ENCODE data around the gene TBX18.
A peak's percentile ranks its signal among the peaks of the same experiment; 100 is the strongest.

The TBX18 gene

DNA sequence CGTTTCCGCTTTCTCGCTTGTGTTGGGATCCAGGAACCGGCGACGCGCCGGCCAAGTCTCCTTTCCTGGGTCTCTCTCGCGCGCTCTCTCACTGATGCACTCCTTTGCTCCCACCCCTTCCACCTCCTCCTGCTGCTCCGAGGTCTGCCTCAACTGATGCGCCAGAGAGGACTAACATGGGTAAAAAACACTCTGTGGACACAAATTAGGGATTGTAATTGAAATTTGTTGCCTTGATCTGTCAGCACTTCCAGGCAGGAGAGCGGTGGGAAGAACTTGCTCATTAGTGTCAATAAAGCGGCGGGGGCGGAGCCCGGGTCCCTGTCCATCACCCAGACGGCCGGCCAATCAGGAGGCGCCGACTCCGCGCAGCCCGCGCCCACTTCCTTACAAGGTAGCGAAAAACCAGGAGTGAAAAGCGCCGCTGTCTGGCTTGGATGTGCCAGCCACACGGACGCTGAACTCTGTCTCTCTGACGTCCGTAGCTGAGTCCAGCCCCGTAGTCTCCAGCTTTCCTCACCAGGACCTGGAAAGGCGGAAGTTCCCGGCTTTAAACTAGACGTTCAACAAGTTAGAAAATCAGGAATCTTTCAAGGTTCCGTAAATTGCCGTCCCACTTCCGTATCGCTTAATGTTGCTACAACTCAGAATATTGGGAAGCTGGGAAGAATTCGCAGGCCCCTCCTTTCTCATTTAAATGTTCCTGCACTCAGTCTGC is at the start of gene TBX18:
Gene TBX18, minus strand, starts transcription at position 267 of the 718 bp plus-strand sequence. CDS start 417 bp downstream, outside the sequence.
- DNase-seq = peak; percentile 98

DNA sequence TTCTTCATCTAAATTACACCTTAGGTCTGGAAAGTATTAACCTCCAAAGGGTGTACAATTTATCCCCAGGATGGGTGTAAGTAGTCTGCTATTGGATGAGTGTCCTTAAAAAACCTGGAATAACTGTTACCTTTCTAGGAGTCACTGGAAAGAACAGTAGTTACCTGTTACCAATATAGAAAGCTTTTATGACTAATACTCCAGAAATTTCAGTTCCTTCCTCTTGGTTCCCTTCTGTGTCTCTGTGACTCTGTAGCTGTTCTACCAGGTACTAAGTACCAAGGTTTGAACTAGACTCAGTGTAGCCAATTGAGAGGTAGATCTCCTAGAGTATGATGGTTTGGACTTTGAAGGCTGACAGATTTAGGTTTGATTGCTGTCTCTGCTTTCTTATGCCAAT is 47.0 kb upstream of the TBX18 start:
- DNase-seq = no peak

DNA sequence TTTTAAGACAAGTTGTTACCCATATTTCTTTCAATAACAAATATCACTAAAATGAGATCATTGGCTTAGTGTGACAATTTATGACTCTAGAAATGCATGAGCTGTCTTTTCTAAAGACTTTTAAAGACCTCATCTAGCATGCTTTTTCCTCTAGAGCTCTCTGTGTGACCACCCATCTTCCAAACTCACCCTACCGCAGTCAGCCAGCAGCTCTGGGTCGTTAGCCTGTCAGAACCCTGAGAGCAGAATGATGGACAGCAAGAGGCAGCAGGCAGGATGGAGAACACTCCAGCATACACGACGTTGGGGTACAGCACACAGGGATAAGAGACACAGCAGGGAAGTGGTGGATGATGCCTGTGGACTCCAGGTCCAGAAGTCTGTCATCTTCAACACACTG is 45.1 kb upstream of the TBX18 start:
- no peak for DNase-seq

DNA sequence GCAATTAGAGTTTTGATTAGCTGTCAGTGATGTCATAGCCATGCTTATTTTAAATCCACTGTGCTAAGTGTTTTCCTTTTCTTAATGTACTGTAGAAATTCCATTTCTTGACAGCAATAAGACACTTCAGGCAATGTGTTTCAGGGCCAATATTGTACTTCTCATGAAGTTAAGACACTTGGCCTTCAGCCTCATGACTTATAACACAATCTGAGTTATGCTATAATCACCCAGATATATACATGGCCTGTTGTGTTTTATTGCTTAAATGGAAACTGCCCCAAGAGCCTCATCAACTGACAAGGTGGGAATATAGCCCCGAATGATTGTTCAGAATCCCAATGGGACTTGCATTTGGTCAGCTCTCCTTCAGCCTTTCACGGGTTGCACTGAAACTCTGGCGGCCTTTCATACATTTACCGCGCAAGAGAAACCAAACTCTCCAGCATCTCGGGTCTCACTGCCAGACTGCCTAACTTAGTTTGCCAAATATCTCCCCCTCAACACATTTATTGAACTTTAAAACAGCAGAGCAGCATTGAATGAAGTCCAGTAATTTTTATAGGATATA is 44.2 kb upstream of the TBX18 start:
- DNase-seq = no peak

DNA sequence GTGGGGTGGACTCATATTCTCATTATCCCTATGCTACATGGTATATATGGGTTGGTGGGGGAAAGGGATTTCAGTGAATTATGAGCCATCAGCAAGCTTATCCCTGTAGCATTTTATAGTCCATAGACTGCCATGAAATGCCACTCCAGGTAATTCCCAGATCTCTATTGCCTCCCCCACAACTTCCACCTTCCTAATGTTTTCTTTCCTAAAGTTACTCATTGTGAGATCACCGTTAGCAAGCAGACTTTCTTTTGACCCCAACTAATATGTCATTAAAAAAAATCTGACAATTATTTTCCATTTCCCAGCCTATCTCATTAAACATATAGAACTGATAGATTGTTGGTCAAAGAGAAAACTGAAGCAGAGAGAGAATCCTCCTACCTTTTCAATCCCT is 40.7 kb upstream of the TBX18 start:
- DNase-seq = no peak

DNA sequence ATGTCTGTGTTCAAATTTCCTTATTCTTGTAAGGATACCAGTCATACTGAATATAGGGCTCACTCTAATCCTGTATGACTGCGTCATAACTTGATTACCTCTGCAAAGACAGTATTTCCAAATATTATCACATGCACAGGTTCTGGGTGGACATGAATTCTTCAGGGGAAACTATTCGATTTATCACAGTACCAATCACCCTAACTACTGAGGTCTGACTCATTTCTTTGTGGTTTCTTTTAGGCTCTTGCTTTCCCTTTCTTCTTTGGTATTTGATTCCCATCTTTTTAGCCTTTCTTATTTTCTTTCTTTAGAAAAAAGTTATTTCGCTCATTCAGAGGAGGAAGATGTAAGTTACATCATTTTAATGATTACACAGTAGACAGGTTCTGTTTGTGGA is 40.3 kb upstream of the TBX18 start:
- DNase-seq = no peak

DNA sequence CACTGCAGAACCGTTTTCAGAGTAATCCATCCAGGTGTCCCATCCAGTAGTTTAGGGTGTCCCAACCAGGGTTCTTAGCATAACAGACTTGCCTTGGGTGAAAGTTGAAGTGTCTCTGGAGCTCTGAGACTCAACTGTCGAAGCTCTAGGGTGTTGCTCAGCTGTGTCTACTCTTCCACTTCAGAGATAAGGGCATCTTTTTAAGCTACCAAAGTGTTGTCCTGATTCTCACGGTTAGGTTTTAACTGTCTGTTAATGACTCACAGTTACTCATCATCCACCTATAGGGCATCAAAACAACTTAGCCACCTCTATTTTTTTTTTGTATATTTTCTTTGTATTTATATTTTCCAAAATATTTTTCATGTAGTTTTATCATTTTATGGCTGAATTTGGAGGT is 36.9 kb upstream of the TBX18 start:
- DNase-seq = no peak

DNA sequence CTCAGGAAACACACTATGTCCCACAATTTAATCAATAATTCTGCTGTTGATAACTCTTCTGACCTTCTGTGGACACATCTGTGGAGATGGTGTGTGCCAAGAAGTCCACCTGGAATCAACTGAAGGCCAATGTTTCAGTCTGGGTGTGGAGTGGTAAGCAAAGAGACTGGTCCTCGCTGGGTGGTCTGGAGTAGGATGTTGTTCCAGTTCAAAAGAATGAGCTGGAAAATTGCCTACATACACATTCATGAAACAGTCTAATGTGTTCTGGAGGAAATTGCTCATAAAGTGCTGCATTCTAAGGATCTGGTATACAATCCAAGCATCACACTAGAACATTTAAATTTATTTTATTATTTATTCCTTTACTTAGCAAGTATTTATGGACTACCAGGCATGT is 33.9 kb upstream of the TBX18 start:
- no peak for DNase-seq

DNA sequence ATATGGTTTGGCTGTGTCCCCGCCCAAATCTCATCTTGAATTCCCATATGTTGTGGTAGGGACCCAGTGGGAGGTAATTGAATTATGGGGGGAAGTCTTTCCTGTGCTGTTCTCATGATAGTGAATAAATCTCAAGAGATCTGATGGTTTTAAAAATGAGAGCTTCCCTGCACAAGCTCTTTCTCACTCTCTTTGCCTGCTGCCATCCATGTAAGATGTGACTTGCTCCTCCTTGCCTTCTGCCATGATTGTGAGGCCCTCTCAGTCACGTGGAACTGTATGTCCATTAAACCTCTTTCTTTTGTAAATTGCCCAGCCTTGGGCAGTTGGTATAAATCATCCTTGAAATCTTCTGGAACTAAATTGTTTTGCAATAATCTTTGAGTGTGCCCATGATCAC is 31.9 kb upstream of the TBX18 start:
- no peak for DNase-seq

DNA sequence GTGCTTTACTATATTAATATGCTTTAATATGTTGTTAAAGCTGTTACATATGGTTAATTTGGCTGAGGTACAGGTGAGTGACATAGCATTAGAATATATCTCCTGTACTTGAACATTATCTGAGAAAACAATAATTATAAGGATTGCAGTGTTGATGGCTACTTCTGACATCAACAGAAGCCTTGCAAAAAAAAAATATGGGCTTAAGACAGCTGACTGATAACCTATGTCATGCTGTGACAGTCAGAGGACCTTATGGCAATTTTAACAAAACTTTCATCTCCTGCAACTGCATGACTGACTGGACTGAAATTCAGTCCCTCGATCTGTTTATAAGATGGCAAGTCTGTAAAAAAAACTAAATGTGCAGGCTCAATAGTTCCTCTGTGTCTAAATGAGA is 27.5 kb upstream of the TBX18 start:
- DNase-seq = no peak

DNA sequence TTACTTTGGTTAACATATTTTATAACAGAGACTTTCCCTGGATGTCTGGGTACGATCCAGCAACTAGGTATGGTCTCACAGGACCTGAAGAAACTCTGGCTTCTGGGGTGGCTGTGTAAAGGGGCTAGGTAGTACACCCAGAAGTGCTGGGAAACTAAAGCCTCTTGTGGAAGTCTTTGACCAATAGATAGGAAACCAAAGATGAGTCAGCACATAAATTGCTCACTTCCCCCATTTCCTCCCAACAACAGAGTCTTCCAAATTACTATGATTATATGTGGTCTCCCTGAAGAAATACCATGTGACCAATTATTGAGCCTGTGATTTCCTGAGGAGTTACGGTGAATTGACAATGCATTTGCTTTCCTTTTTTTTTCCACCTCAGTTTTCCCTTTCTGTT is 26.8 kb upstream of the TBX18 start:
- DNase-seq = no peak

DNA sequence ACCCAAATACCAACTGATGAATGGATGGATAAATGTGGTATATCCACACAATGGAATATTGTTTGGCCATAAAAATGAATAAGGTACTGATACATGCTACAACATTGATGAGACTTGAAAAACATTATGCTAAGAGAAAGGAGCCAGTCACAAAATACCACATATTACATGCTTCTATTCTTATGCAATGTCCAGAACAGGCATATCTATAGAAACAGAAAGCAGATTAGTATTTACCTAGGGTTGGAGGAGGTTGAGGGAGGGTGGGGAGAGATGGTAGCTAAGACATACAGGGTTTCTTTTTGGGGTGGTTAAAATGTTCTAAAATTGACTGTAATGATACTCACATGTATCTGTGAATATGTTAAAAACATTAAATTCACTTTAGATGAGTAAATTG is 24.8 kb upstream of the TBX18 start:
- no peak for DNase-seq

DNA sequence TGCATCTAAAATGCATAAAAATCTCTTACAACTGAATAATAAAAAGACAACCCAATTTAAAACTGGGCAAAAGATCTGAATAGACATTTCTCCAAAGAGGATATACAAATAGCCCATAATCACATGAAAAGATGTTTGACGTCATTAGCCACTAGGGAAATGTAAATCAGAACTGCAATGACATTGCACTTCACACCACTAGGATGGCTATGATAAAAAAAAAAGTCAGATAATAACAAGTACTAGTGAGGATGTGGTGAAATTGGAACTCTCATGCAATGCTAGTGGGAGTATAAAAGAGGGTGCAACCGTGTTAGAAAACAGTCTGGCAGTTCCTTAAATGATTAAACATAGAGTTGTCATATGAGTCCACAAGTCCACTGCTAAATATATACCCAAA is 24.3 kb upstream of the TBX18 start:
- no peak for DNase-seq

DNA sequence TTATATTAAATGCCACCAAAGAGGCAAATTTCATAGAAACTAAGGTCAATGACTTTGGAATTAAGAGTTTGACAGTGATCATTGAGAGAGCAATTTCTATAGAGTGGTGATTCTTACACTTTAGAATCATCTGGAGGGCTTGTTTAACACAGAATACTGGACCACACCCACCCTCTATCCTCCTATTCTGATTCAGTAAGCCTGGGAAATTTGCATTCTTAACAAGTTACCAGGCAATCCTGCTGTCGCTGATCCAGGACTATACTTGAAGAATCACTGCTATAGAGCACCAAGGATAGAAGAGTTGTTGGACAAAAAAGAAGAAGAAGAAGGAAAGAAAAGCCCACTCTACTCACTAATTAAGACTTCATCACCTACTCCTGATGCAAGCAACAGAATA is 21.3 kb upstream of the TBX18 start:
- DNase-seq = no peak

DNA sequence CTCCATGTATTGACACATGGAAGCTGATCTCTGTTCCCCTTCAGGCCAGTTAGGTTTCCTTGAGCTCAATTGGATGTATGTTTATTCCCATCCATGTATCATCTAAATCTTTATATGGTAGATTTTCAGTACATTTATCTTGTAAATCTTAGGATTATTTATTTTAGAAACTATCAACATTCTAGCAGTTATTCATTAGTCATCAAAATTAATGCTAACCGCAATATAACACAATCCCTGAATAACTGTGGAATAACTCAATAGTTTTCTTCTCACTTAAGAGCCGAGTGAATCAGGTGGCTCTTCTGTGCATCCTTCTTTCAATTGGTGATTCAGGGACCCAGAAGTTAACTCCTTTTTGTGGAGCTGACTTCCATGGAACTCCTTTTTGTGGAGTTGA is 15.5 kb upstream of the TBX18 start:
- DNase-seq = no peak

DNA sequence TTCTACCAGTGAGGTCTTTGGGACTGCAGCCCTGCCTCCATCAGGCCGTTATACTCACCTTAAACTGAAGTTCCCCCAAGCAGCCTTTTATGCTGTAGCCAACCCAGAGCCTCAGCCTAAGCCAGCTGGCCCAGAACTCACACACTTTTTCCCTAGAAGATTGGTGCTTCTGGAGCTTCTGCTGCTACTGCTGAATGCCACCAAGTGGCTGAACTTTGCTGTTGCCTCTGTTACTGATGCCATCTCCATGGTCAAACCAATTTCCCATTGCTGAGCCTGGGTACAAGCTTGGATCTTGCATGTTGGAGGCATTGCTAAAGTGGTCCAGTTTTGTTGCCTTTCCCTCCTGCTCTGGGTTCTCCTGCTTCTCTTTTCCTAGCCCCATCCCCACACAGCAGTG is 15.0 kb upstream of the TBX18 start:
- no peak for DNase-seq

DNA sequence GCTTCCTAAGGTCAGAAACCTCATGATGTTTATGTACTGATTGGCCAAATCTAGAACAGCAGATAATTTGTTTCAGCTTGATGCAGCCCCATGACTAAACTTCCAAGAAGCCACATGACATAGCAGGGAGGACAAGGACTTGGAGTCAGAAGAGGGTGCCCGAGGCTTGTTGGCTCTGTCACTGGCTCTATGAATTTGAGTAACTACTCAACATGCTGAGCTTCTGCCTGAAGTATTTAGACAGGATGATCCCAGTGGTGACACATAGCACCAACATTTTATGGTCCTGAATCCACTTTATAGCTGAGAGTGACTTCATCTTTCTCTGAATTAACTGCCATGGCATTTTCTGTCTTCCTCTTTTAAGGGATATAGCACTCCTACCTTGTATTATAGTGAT is 13.5 kb upstream of the TBX18 start:
- DNase-seq = no peak

DNA sequence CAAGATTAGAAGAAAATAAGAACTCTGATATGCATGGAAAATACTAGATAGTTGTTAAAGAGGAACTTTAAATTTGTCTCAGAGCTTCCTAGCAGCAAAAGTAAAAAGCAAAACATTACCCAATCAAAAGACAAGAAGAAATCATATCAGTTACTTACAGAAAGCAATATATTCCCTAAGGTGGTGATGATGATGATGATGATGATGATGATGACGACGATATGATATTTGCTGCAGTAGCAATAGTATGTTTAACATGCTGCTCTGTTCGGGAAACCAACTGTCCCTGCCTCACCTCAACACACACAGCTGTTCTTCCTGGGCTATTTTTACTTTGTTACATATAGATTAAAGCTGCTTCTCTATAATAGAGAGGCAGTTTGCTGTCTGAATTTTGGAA is 12.0 kb upstream of the TBX18 start:
- DNase-seq = no peak

DNA sequence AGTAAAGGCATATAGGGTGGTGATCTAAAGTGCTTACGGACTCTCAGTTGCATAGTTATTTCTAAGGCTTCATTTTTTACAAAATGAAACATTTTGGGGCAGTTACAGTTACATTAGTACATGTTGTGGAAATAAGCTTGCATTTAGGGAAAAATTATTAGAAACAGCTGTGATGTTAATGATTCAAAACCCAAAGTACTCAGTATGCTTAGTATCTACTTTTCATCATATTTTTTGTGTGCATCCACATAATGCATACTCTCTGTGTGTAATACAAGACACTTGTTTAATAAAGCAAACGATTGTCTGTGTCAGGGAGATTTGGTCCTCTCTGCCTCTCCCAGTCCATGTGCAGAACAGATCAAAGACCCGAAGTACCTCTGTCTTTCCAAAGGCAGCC is 11.4 kb upstream of the TBX18 start:
- no peak for DNase-seq

DNA sequence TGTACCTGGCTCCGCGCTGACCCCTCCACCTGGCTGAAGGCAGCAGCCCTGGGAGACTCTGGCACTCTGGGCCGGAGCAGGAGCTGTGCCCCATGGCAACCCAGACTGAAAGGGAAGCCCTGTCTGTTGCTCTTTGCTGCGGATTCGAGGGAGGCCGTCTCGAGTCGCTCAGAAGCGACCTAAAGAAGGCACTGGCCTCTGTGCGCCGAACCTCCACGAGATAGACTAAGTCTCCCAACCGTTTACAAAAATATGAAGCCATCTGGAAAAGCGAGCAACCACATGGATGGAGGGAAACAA is 10.5 kb upstream of the TBX18 start:
- no peak for DNase-seq

DNA sequence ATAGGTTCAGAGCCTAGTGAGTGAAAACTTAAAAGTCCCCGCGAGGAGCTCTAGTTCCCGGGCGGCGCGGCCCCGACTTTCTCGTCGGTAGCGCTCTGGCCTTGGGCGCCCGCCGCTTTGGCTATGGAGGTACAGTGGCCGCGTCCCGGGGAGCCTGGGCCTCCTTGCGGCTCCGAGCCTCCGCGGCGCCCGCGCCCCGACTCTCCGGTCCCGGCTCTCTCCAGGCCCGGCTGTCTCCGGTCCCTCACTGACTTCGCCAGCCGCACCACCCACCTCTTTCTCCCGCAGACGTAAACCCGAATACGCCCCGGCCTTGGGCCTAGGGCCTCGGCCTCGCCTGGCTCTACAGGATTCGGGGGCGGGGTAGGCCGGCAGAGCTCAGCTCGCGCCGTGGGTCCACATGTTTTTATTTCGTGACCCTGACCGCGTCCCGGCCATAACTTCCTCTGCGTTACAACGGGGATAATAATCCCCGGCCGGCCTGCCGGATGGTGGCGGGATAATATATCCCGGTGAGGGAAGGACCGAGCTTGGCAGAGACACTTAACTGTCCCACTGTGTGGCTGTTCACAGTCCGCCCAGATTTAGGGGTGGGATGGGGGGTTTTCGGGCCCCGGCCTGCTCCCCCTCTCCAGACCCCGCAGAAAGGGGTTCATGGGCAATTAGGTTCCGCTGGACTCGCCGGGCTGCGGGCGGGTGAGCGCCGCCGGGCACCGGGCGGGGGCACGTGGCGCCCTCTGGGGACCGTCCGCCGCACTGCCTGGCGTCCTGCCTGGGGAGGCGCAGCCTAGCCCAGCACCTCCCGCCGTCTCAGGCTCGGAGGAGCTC is 10.0 kb upstream of the TBX18 start:
- peak; percentile 86 for DNase-seq

DNA sequence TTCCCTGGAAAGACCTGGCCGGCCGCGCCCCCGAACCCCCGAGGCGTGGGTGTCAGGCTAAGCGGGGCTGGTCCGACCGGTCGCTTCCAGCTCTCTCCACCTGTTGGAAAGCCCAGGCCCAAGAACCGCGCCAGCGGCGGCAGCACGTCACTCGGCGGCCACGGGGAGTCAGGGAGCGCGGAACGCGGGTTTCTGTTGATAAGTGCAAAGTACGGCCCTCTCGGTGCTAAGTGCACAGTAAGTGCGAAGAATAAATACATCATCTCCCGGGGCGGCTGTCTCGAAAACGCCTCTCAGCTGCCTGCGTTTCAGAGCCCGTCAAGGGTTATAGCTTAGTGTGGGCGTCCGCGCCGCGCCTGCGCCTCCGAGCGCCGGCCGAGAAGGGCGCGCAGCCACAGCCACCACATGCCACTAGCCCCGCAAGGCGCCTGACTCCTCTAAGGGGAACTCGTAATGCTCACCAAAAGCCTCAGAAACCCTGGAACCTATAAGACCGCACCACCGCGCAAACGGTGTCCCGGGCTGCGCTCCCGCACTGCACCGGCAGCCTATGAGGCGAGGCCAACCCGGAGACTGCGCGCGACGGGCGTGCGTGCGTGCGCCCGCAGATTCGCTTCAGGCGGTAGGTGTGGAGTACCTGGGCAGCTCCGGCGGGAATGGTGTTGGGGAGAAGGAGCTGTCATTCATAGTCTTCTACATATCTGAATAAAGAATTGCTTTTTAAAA is 9.2 kb upstream of the TBX18 start:
- peak; percentile 78 for DNase-seq

DNA sequence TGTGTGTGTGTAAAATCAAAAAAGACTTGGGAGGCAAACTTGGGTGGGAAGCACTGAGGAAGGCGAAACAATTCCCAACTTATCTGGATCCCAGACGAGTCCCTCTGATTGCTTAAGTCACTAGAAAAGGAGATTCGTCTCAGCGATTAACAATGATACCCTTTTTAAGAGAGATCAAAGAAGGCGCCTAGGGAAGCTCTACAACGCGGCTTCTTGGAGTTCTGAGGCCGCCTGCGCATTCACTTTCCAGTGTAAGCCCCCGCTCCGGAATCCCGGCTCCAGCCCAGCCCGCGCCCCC is 8.7 kb upstream of the TBX18 start:
- DNase-seq = no peak

Data from islet precursor cell (in vitro differentiated cells).